CD14-positive monocyte (primary cell): ENCODE results near the gene TMEM185A. TPM values are rescaled to one million over a fixed set of nuclear protein-coding genes. Genes with fewer than 3 reads are reported as not detected.

Source experiments
- DNase-seq, 3 donors: peaks; one replicate each; pipeline ENCODE4 v3.0.0-alpha.2; 2011 to 2022
- H2AFZ ChIP-seq: 2 replicates; pipeline ENCODE4 v1.6.0; 2012; ENCODE audit warnings: mild to moderate bottlenecking, low read depth, low read length, inconsistent platforms; ENCODE audit not compliant: insufficient read depth, poor library complexity, severe bottlenecking
- H3K27ac ChIP-seq, 2 donors: 1 replicate in 1 of 2; 2 replicates in 1 of 2; pipeline ENCODE4 v1.5.1; 2012 to 2013; ENCODE audit warnings: low read length in 2 of 2, control low read depth in 1 of 2, inconsistent platforms in 1 of 2, low read depth in 1 of 2, mild to moderate bottlenecking in 1 of 2
- H3K27me3 ChIP-seq, 2 donors: one replicate each; pipeline versions ENCODE4 v1.6.0 to v1.6.1; 2011 to 2013; ENCODE audit warnings: low read length in 2 of 2; ENCODE audit not compliant: control insufficient read depth in 2 of 2, insufficient read depth in 2 of 2
- H3K36me3 ChIP-seq, 2 donors: replicated peaks in 1 of 2; 1 replicate in 1 of 2; 2 replicates in 1 of 2; pipeline versions ENCODE4 v1.5.1 to v1.6.1; 2012 to 2013; ENCODE audit warnings: low read length in 2 of 2, control low read depth in 1 of 2, inconsistent platforms in 1 of 2, mild to moderate bottlenecking in 1 of 2; ENCODE audit not compliant: insufficient read depth in 2 of 2, control insufficient read depth in 1 of 2
- H3K4me1 ChIP-seq, 2 donors: 1 replicate in 1 of 2; 2 replicates in 1 of 2; pipeline versions ENCODE4 v1.5.1 to v1.6.1; 2012 to 2013; ENCODE audit warnings: low read length in 2 of 2, control low read depth in 1 of 2, inconsistent platforms in 1 of 2, mild to moderate bottlenecking in 1 of 2, moderate library complexity in 1 of 2; ENCODE audit not compliant: insufficient read depth in 2 of 2, control insufficient read depth in 1 of 2
- H3K4me2 ChIP-seq: replicated peaks from 2 replicates; pipeline ENCODE3; 2012; ENCODE audit warnings: low read length, moderate library complexity, mild to moderate bottlenecking; ENCODE audit not compliant: poor library complexity, severe bottlenecking; ENCODE audit errors: extremely low read depth
- H3K4me3 ChIP-seq, 3 experiments: fragments of 200-600 bp in 1 of 3; sonication (generic) in 1 of 3; replicated peaks in 1 of 3; 1 replicate in 2 of 3; 2 replicates in 1 of 3; pipeline ENCODE4 v1.5.1; 2011 to 2013; ENCODE audit warnings: low read length in 3 of 3, mild to moderate bottlenecking in 3 of 3, control low read depth in 2 of 3, low read depth in 2 of 3, inconsistent platforms in 1 of 3, moderate library complexity in 1 of 3
- H3K79me2 ChIP-seq: 2 replicates; pipeline ENCODE4 v1.6.0; 2012; ENCODE audit warnings: mild to moderate bottlenecking, control low read depth, inconsistent platforms, low read length, moderate library complexity; ENCODE audit not compliant: insufficient read depth
- H3K9ac ChIP-seq: 2 replicates; pipeline ENCODE4 v1.6.0; 2017; ENCODE audit warnings: low read length, mild to moderate bottlenecking; ENCODE audit not compliant: insufficient read depth, poor library complexity, severe bottlenecking
- H3K9me3 ChIP-seq, 2 donors: replicated peaks in 1 of 2; 1 replicate in 1 of 2; 2 replicates in 1 of 2; pipeline versions ENCODE4 v1.5.1 to v1.6.1; 2012 to 2013; ENCODE audit warnings: low read length in 2 of 2, control low read depth in 1 of 2; ENCODE audit not compliant: control insufficient read depth in 1 of 2, insufficient read depth in 1 of 2
- H4K20me1 ChIP-seq: 2 replicates; pipeline ENCODE4 v1.6.0; 2012; ENCODE audit warnings: mild to moderate bottlenecking, low read length, control low read depth, moderate library complexity; ENCODE audit not compliant: insufficient read depth
- H3K27ac Mint-ChIP-seq, 7 donors: one replicate each; pipeline ENCODE4 v1.8.0; 2020; ENCODE audit warnings: mild to moderate bottlenecking in 7 of 7, mixed read lengths in 7 of 7, moderate library complexity in 6 of 7, inconsistent platforms in 2 of 7
- H3K27me3 Mint-ChIP-seq, 3 donors: one replicate each; pipeline ENCODE4 v1.8.0; 2021 to 2022; ENCODE audit warnings: low read depth in 3 of 3, mild to moderate bottlenecking in 3 of 3, mixed read lengths in 3 of 3, moderate library complexity in 3 of 3, inconsistent platforms in 1 of 3
- H3K36me3 Mint-ChIP-seq, 2 donors: one replicate each; pipeline ENCODE4 v1.8.0; 2020; ENCODE audit warnings: mixed read lengths in 2 of 2, inconsistent platforms in 1 of 2, mild to moderate bottlenecking in 1 of 2
- H3K4me1 Mint-ChIP-seq: one replicate; pipeline ENCODE4 v1.8.0; 2020; ENCODE audit warnings: mild to moderate bottlenecking, mixed read lengths
- H3K4me3 Mint-ChIP-seq, 2 donors: one replicate each; pipeline ENCODE4 v1.8.0; 2020; ENCODE audit warnings: mild to moderate bottlenecking in 2 of 2, mixed read lengths in 2 of 2, moderate library complexity in 1 of 2
- H3K9me3 Mint-ChIP-seq, 7 donors: one replicate each; pipeline ENCODE4 v1.8.0; 2020 to 2022; ENCODE audit warnings: mixed read lengths in 7 of 7, mild to moderate bottlenecking in 6 of 7, moderate library complexity in 6 of 7, inconsistent platforms in 2 of 7
- CTCF ChIP-seq: fragments of 200-600 bp; IDR thresholded peaks from one replicate; pipeline ENCODE4 v1.8.0; 2022; ENCODE audit warnings: antibody characterized with exemption, mild to moderate bottlenecking
- WGBS: methylation state at CpG from one replicate; pipeline ENCODE4 v1.1.5; 2013; ENCODE audit warnings: missing lambda C conversion rate; ENCODE audit not compliant: insufficient coverage; 5-methylcytosine and 5-hydroxymethylcytosine counted together
- intact Hi-C, 2 donors: fragments of 100-400 bp; cut with micrococcal nuclease; formaldehyde crosslinking; loops; one replicate each; pipeline versions ENCODE4 v1.15.0 to v1.15.1; 2023
- polyA plus RNA-seq, 3 donors: library from polyadenylated mRNA; depleted of rRNA in 1 of 3; unstranded in 2 of 3; stranded (reverse) in 1 of 3; fragments of 300-500 nt in 2 of 3; fragments of >200 nt in 1 of 3; fragmentation: Illumina TruSeq in 2 of 3; gene quantifications; 1 replicate in 2 of 3; 2 replicates in 1 of 3; pipeline ENCODE4 v1.2.3, GENCODE V29; 2012 to 2021

Gene TMEM185A
- polyA plus RNA-seq, 3 donors: 9.1 to 12.8 (median 12.0) TPM

- Histone ChIP-seq H4K20me1 (no peaks in the 10 kb centered on the region), H3K9ac (no peak overlapping the region), H3K27ac (no peak overlapping the region), H3K27me3 (no peaks in the 10 kb centered on the region), H3K4me3 (no peak overlapping the region), H3K79me2 (no peaks in the 10 kb centered on the region), H3K9me3 (no peaks in the 10 kb centered on the region), H2AFZ (no peak overlapping the region), H3K4me2 (no peak overlapping the region), H3K36me3 (no peaks in the 10 kb centered on the region), H3K4me1 (no peaks in the 10 kb centered on the region)
- no peak for TF ChIP-seq CTCF
- no peak overlapping the region for H3K4me3 Mint-ChIP-seq
- H3K4me1 Mint-ChIP-seq: no peaks in the 10 kb centered on the region
- no peak for DNase-seq
- no peaks in the 10 kb centered on the region for H3K36me3 Mint-ChIP-seq
- WGBS: no CpG with 5 or more reads among the region's 1 CpG
- H3K27ac Mint-ChIP-seq: no peak overlapping the region
- H3K27me3 Mint-ChIP-seq: peaks cover 0 to 2% (median 0%) of the 10 kb centered on the region in 3 donors
- H3K9me3 Mint-ChIP-seq: peaks cover 0 to 5% (median 2%) of the 10 kb centered on the region in 7 donors
- intact Hi-C loops: no loop called here
Measured at GRCh38 chrX:149648932-149649331, 17.3 kb upstream of the TMEM185A start.

GRCh38 chrX:149647505-149647904 is 15.9 kb upstream of the TMEM185A start:
- Histone ChIP-seq H4K20me1 (no peaks in the 10 kb centered on the region), H3K36me3 (no peaks in the 10 kb centered on the region), H3K4me2 (no peak overlapping the region), H3K9me3 (no peaks in the 10 kb centered on the region), H3K9ac (no peak overlapping the region), H3K79me2 (no peaks in the 10 kb centered on the region), H2AFZ (no peak overlapping the region), H3K27ac (no peak overlapping the region), H3K4me1 (no peaks in the 10 kb centered on the region), H3K4me3 (no peak overlapping the region), H3K27me3 (no peaks in the 10 kb centered on the region)
- no peak overlapping the region for H3K4me3 Mint-ChIP-seq
- H3K36me3 Mint-ChIP-seq: no peaks in the 10 kb centered on the region
- 98% methylated on average over 6 of the region's 6 CpGs for WGBS
- intact Hi-C loops: no loop called here
- TF ChIP-seq CTCF: no peak
- H3K27ac Mint-ChIP-seq: no peak overlapping the region
- DNase-seq: no peak
- peaks cover 0 to 2% (median 0%) of the 10 kb centered on the region in 3 donors for H3K27me3 Mint-ChIP-seq
- H3K9me3 Mint-ChIP-seq: peaks cover 0 to 5% (median 2%) of the 10 kb centered on the region in 7 donors
- H3K4me1 Mint-ChIP-seq: no peaks in the 10 kb centered on the region
